HG03045 (cell line): ENCODE results near the gene ARHGEF5.

Experiments
- ATAC-seq: cut with Tn5 transposase; IDR thresholded peaks from one replicate; pipeline ENCODE4 v1.9.1; 2021; ENCODE audit warnings: mild to moderate bottlenecking, moderate library complexity; ENCODE audit not compliant: unreplicated experiment

The ARHGEF5 gene

GRCh38 chr7:144379776-144380384 is 24.7 kb downstream of the ARHGEF5 start:
- no peak for ATAC-seq

DNA sequence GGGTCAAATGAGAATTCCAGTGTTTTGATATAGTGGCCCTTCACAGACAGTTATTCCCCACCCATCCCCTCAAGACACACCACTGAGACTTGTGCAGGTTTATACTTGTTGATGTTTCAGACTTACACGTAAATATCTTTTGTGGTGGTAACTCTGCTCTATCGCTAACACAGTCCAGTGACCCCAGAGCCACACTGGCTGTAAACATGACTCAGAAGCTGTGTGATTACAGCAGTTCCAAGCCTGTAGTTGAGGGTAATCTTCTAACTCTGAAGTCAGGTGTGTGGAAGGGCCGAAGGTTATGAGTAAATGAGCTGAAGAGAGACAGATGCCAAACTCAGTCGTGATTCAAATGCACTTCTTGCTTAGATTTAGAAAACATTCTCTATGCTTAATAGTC is 28.9 kb downstream of the ARHGEF5 start:
- peak; percentile 59 for ATAC-seq

DNA sequence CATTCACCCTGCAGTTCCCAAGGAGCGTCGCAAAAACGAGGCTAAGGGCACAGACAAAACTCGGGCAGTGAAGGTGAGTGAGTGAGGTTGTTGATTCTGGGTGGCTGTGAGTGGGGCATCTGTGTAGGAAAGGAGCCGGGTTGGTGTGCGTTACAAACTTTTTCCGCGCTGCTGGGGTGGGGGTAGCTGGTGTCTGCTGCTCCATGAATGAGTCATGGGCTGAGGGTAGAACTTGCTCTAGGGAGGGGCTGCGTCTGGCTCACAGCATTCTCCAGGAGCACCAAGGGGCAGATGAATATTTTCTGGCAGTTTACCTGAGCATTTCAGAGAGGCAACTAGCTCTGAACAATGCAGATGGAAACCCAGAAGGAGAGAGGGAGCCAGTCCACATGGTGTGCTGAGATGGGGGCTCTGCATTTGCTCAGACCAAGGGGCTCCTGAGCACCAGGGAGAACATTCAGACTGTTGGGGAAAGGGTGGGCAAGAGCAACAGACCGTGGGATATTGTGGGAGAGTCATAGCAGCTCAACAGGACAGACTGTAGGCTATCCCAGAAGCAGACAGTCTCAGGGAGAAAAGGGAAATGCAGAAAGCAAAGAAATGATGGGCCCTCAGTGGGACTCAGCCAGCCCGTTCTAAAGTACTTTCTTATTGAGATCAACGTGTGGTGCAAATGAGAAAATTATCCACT is 29.5 kb downstream of the ARHGEF5 start:
- no peak for ATAC-seq

GRCh38 chr7:144386741-144387140 is 31.5 kb downstream of the ARHGEF5 start:
- no peak for ATAC-seq

- ATAC-seq: no peak
Observed at GRCh38 chr7:144388950-144389349, 33.7 kb downstream of the ARHGEF5 start.

GRCh38 chr7:144390481-144390880 is 35.3 kb downstream of the ARHGEF5 start:
- ATAC-seq: no peak

DNA sequence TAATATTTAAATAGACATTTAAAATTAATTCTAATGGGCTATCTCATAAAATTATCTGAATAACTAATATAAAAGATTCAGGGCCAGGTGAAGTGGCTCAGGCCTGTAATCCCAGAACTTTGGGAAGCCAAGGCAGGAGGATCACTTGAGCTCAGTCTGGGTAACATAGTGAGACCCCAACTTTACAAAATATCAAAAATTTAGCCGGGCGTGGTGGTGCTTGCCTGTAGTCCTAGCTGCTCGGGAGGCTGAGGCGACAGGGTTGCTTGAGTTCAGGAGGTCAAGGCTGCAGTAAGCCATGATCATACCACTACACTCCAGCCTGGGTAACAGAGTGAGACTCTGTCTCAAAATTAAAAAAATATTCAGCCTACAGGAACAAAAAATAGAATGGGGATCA is 35.8 kb downstream of the ARHGEF5 start:
- ATAC-seq: no peak

DNA sequence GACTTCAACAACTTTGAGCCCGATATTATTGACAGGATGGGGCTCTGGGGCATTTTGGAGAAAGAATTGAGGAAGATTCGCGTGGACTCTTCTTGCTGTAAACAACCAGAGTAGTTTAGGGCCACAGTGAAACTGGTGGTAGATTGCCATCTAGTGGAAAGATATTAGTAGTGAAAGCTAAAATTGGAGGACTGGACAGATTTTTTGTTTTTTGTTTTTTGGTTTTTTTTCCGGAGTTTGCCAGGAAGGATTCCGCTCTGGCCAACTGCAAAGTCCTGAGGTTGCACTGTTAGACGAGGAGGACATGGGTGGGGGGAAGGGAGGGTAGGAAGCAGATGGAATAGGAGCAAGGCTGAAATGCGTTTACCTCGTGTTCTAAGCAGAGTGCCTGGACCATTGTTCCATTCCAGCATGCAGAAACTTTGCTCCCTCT is 36.6 kb downstream of the ARHGEF5 start:
- peak; percentile 61 for ATAC-seq

DNA sequence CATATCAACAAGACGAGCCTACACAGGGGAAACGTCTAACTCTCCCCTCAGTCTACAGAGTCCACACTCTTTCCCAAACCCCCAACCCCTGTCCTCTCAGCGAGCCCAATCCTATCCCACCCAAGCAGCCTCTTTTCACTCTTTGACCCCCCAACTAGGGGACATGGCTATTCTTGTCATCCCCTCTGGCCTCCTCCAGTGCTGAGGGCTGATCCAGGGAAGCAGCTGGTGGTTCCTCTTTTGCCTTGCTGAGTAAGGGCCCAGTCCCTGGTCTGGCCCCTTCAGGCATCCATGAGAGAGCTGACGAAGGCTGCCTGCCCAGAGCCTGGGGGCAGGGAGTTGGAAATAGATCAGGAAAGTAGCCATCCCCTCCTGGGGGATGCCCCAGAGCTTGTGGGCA is 41.9 kb downstream of the ARHGEF5 start:
- ATAC-seq: no peak

DNA sequence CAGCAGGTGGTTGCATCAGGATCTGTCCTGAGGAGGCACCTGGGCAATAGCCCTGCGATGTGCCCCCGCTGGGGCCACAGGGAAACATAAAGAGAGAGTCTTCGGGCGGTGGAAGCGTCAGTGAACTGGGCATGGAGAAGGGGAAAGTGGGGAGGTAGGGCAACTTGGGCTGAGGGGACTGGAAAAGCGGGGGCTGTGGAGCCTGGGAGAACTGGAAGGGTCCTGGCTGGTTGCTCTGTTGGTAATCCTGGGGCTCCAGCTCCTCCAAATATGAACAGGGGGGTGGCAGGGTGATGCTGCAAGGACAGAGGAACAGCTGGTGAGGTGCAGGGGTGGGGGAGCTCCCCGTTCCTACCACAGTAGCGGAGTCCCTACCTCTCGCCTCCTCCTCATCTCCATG is 43.1 kb downstream of the ARHGEF5 start:
- ATAC-seq: no peak

DNA sequence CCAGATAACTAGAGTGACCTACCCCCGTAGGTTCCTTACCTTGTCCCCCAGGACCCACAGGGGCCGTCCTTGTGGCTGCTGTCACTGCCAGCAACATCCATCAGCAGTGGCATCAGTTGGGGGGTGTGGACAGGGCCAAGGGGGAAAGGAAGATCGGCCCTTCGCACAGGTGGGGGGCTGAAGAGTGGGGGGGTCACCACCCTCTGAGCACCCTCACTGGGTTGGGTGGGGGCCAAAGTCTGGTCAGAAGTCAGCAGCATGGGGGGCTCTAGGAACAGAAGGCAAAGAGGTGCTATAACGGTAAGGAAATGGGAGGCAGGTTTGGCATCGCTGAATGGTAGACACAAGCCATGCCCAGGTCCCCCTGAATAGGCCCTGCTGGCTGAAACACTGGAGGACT is 43.7 kb downstream of the ARHGEF5 start:
- no peak for ATAC-seq

- ATAC-seq: no peak
Observed at GRCh38 chr7:144399946-144400345, 44.7 kb downstream of the ARHGEF5 start.

- ATAC-seq: no peak
Observed at GRCh38 chr7:144401490-144401889, 46.3 kb downstream of the ARHGEF5 start.

DNA sequence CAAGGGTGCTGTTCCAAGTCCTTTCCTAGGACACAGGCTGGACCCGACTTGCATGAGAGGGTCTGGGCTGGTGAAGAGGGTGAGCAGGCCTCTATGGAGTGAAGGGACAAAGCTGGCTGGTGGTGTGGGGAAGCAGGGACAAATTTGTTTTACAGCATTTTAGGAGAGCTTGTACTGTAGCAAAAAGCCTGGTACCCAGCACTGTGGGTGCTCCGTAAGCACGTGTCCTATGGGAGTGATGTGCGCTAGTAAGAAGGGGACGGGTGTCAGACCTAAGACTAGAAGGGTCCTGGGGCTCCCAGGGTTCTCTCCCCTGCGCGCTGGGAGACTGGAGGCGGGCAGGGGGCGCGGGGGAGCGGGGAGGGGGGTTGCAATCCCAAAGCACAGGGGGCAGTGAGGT is 47.9 kb downstream of the ARHGEF5 start:
- no peak for ATAC-seq

GRCh38 chr7:144403649-144404061 is 48.5 kb downstream of the ARHGEF5 start, which contains the start of gene NOBOX:
NOBOX (minus strand) TSS chr7:144403693.
- no peak for ATAC-seq

GRCh38 chr7:144404946-144405345 is 49.7 kb downstream of the ARHGEF5 start:
- ATAC-seq: no peak

DNA sequence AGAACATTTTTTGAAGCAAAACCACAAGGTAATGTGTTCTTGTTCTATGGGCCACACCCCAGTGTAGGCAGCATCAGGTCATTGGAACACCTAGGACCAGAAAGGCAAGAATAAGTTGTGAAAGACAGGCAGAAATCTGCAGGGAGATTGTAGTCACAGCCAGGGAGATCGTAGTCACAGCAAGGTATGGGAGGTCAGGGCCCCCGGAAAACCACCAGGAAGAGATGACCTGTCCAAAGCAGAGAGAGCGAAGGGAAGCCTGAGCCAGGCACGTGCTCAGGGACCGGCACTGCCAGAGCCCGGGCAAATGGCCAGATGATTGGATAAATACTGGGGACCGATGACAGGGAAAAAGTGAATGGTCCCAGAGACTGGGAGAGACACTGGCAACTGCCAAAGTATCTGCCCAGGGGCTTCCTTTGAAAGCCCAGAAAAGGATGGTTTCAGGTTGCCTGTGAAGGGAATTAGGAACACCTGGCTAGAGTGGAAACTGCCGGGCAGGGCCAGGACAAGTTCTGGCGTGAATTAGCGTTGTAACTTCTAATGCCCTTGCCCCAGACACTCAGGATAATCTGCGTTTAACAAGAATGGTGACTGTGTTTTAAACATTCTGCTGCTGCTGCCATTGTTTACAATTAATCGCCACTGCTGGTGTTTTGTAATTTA is 52.2 kb downstream of the ARHGEF5 start:
- no peak for ATAC-seq

- ATAC-seq: no peak
Observed at GRCh38 chr7:144408121-144408520, 52.9 kb downstream of the ARHGEF5 start.

DNA sequence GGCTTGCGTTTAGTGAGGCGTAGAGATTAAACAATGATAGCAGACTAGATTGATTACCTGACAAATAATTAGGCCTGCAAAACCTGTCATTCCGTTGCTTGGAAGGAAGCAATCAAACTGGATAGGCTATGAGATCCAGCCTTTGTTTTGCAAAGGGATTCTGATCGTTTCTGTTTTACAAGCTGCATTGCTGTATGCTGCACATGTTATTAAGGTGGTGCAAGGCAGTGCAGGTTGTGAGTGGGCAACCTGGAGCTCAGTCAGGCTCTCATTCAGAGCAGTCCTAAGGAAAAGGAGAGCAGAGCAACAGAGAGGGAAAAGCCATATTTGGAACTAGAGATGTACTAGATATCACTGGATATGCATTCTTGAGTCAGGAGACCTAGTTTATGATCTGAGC is 55.2 kb downstream of the ARHGEF5 start:
- ATAC-seq: no peak

DNA sequence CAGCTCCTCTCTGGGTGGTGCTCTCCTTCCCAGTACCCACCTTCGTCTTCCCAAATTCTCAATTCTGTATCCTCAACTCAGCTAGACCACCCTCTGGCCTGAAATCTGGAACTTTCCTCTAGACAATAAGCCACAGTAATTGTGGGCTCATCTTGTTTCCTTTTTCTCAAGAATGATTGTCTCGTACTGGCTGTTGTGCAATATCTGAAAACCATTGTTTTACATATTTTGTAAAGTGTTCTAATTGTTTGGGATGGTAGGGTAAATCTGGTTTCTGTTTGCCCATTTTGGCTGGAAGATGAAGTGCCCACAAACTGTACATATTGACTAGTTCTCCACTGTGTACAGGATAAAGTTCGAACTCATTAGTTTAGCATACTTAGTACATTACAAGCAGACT is 59.6 kb downstream of the ARHGEF5 start:
- no peak for ATAC-seq

DNA sequence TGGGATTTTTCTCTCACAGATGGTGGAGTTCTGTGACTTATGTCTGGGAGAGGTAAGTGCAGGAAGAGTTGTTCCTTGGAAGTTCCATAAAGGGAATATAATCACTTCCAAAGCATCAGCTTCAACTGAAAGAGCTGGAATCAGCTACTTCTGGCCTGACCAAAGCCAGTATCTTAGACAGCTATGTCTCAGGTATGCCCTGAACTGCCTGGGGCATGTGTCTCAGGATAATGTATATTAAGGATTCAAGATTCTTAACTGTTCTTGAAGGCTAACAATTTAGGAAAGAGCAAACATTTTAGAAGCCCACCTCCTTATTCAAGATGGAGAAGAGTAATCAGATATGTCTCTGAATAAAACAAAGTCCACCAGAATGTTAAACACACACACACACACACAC is 60.7 kb downstream of the ARHGEF5 start:
- ATAC-seq: no peak

GRCh38 chr7:144416341-144416740 is 61.1 kb downstream of the ARHGEF5 start:
- ATAC-seq: no peak
